Mesodermal cell (in vitro differentiated cells): ENCODE data around the gene MAGI2.

Source experiments
- H3K27ac ChIP-seq: 2 replicates; pipeline ENCODE4 v1.7.0; 2013; ENCODE audit warnings: mild to moderate bottlenecking, low read depth, low read length, moderate library complexity; ENCODE audit not compliant: severe bottlenecking
- H3K36me3 ChIP-seq: 2 replicates; pipeline ENCODE4 v1.7.1; 2013; ENCODE audit warnings: mild to moderate bottlenecking, low read length, moderate library complexity; ENCODE audit not compliant: control insufficient read depth, insufficient read depth
- H3K4me1 ChIP-seq: one replicate; pipeline ENCODE4 v1.7.1; 2013; ENCODE audit warnings: mild to moderate bottlenecking, low read length; ENCODE audit not compliant: insufficient read depth, control insufficient read depth, poor library complexity, severe bottlenecking
- H3K4me3 ChIP-seq: 2 replicates; pipeline ENCODE4 v1.7.0; 2013; ENCODE audit warnings: low read length, control low read depth, mild to moderate bottlenecking; ENCODE audit not compliant: insufficient read depth, poor library complexity, severe bottlenecking; ENCODE audit errors: extremely low read depth
- H3K9me3 ChIP-seq: 2 replicates; pipeline ENCODE4 v1.7.1; 2013; ENCODE audit warnings: mild to moderate bottlenecking, low read length, moderate library complexity; ENCODE audit not compliant: control insufficient read depth
- WGBS, 2 experiments: methylation state at CpG; one replicate each; pipeline ENCODE4 v1.1.5; 2013; ENCODE audit warnings: missing lambda C conversion rate in 2 of 2; ENCODE audit not compliant: insufficient coverage in 2 of 2; 5-methylcytosine and 5-hydroxymethylcytosine counted together

Gene MAGI2

DNA sequence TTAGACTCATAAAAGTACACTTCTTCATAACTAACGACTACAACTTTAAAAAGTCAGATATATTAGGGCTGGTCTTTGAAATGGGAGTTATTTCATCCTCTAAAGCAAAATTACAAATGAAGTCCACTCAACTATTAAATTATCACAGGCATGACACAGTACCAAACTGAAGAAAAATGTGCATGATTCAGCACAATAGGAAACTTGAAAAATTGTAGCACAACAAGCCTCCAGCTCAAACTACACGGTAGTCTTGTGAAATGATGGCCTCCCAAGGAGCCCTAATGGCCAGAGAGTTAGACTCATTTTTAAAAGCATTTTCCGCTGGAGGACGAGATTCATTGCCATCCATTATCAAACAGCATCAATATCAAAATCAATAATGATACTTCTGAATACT lies 76.4 kb downstream of the MAGI2 start:
- 89 to 100% methylated on average over 1 of the region's 4 CpGs for WGBS, 2 experiments
- no peak overlapping the region for H3K27ac ChIP-seq

DNA sequence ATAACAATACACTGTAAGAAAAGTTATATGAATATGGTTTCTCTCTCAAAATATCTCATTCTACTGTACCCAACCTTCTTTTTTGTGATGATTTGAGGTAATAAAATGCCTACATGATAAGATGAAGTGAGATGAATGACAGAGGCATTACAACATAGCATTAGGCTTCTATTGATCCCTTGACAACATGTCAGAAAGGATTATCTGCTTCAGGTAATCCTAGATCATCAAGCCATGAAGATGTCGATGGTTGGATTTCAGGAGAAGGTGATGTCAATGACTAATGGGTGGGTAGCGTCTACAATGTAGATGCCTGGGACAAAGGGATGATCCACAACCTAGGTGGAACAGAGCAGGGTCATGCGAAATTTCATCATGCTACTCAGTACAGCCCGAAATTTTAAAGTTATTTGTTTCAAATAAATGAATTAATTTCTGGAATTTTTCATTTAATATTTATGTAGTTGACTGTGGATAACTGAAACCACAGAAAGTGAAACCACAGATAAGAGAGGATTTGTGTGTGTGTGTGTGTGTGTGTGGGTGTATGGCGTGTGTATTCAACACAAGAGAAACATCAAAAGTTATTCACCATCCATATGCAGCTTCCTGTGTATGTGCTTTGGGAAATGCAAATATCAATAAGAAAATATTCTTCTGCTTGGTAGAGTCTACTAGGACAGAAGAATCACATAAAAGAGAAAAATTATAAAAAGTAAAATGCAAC lies 77.0 kb downstream of the MAGI2 start:
- H3K4me3 ChIP-seq: no peak overlapping the region
- H3K4me1 ChIP-seq: no peaks in the 10 kb centered on the region
- 93 to 94% methylated on average over 2 to 3 of the region's 5 CpGs for WGBS, 2 experiments
- H3K36me3 ChIP-seq: no peaks in the 10 kb centered on the region
- H3K9me3 ChIP-seq: no peaks in the 10 kb centered on the region
- no peak overlapping the region for H3K27ac ChIP-seq

More for the DNA sequence above, 76.4 kb downstream of the MAGI2 start:
- H3K9me3 ChIP-seq: no peaks in the 10 kb centered on the region
- H3K36me3 ChIP-seq: no peaks in the 10 kb centered on the region
- H3K4me3 ChIP-seq: no peak overlapping the region
- H3K4me1 ChIP-seq: no peaks in the 10 kb centered on the region

DNA sequence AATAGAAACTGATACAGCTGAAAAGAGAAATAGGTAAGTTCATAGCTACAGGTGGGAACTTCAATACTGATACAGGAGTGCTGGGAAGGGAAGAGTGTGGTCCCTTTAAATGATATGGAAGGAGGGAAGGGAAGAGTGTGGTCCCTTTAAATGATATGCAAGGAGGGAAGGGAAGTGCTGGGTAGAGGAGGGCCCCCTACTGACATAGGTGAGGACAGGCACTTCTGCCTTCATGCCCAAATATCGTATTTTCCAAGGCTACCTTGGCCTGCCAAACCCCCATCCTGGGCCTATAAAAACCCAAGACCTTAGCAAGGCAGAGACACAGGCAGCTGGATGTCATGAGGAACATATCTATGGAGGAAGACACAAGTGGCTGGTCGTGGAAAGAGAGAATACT lies 92.3 kb downstream of the MAGI2 start:
- H3K36me3 ChIP-seq: no peaks in the 10 kb centered on the region
- H3K9me3 ChIP-seq: no peaks in the 10 kb centered on the region
- no peak overlapping the region for H3K4me3 ChIP-seq
- no peaks in the 10 kb centered on the region for H3K4me1 ChIP-seq
- no CpG with 5 or more reads among the region's 2 CpGs for WGBS, 2 experiments
- no peak overlapping the region for H3K27ac ChIP-seq

DNA sequence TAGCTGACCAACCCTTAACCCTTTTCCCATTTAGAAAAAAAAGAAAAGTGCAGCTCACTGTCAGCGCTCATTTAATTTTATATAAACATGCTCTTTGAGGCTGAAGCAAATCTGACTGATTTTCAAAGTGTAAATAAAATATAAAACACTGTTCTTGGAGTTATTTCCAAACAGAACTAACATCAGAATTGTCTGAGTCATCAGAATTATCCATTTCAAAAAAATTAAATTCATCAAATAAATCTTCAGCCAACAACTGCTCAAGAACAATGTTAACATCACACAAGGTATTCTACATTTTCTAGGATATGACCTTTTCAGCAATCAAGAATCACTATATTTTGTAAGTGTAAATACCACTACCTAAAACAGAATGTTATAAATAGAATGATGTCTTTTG lies 93.6 kb downstream of the MAGI2 start:
- Histone ChIP-seq H3K36me3 (no peaks in the 10 kb centered on the region), H3K4me3 (no peak overlapping the region), H3K4me1 (no peaks in the 10 kb centered on the region), H3K27ac (no peak overlapping the region), H3K9me3 (no peaks in the 10 kb centered on the region)
- WGBS, 2 experiments: no CpG with 5 or more reads among the region's 1 CpG

DNA sequence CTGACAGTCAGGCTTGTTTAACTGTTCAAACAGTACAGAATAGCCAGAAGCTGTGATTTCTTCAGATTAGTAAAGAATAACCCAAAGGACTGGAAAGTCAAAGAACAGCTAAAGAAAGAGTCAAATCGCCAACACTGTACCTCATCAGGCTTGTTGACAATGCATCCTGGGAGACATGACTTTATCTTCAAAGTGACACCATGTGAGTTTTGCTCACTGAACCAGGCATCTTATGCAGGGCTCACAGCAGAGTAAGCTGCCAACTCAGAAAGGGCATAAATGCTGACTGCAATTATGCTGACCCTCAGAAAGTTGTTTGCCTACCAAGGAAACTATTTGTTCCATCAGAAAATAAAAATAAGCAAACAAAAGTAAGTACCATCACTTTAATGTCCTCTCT lies 96.4 kb downstream of the MAGI2 start:
- no peaks in the 10 kb centered on the region for H3K4me1 ChIP-seq
- H3K36me3 ChIP-seq: no peaks in the 10 kb centered on the region
- H3K4me3 ChIP-seq: no peak overlapping the region
- 100% methylated on average over 1 of the region's 1 CpG for WGBS, 2 experiments
- no peaks in the 10 kb centered on the region for H3K9me3 ChIP-seq
- no peak overlapping the region for H3K27ac ChIP-seq

DNA sequence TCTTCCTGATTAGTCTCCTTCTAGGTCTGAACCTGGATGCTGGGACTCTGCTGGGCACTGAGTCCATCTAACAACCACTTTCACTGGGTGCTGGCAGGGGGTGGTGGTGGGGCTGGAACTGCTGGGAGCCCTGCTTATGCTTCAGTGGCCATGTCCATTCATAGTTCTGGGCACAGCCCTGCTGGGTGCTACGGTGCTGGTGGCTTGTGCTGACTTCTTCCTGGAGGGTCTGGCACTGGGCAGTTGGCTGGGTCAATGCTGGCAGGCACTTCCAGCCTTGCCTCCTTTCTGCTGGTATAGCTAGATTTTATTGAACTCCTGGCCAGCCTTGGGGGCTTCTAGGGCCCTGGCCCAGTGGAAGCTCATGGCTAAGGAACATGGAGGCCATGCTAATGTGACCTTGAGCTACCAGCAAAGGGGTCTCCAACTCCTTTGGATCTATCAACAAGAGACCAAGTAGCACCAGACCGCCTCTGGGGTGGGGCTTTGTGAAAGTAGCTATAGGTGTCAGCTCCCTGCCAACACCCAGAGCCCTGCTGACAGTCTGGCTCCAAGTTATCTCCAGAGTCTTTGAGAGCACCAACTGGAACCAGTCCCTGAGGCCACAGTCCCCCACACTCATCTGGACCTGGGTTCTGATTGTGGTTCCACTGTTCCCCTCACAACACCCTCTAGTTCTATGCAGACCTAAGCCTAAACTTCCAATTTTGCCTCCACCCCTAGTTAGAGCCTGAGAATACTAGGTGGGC lies 99.6 kb downstream of the MAGI2 start:
- H3K4me3 ChIP-seq: no peak overlapping the region
- WGBS, 2 experiments: 88 to 93% methylated on average over 1 of the region's 2 CpGs
- no peaks in the 10 kb centered on the region for H3K4me1 ChIP-seq
- no peaks in the 10 kb centered on the region for H3K36me3 ChIP-seq
- no peaks in the 10 kb centered on the region for H3K9me3 ChIP-seq
- H3K27ac ChIP-seq: no peak overlapping the region

DNA sequence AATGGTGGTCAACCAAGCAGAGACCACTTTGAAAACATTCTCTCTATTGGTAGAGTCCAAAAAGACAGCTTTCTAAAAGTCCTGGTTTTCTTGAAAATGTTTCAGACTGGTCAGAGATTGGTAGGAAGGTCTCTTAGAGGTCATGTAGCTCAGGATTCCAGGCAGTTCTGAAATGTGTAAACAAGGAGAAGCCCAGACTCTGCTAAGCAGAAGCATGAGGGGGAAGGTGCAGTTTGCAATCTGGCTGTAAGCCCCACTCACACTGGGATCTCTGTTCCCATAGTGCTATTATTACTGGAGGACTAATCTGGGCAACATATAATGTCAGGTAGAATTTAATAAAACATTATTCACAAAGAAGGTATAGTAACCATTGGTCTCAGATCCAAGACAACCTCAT lies 101.1 kb downstream of the MAGI2 start:
- Histone ChIP-seq H3K9me3 (no peaks in the 10 kb centered on the region), H3K36me3 (no peaks in the 10 kb centered on the region), H3K27ac (no peak overlapping the region), H3K4me3 (no peak overlapping the region), H3K4me1 (no peaks in the 10 kb centered on the region)

DNA sequence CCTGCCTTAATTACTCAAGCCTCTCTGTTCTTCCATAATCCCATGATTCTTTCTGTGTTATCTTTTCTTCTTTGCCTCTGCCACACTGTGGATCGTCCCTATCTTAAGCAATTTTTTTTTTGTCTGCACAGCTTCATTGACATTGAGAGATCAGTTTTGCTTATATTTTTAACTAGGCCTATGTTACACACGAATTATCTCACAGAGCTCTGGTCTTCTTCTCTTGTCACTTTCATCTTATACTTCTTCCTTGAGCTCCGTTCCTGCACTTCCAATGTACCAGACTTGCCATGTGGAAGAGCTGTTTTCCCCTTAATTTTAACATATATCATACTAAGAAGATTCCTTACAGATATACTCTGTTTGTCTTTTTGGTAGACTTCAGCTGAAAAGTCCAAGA lies 106.1 kb downstream of the MAGI2 start:
- H3K9me3 ChIP-seq: no peaks in the 10 kb centered on the region
- no peaks in the 10 kb centered on the region for H3K4me1 ChIP-seq
- H3K36me3 ChIP-seq: no peaks in the 10 kb centered on the region
- 85 to 100% methylated on average over 1 to 3 of the region's 3 CpGs for WGBS, 2 experiments
- no peak overlapping the region for H3K4me3 ChIP-seq
- no peak overlapping the region for H3K27ac ChIP-seq

DNA sequence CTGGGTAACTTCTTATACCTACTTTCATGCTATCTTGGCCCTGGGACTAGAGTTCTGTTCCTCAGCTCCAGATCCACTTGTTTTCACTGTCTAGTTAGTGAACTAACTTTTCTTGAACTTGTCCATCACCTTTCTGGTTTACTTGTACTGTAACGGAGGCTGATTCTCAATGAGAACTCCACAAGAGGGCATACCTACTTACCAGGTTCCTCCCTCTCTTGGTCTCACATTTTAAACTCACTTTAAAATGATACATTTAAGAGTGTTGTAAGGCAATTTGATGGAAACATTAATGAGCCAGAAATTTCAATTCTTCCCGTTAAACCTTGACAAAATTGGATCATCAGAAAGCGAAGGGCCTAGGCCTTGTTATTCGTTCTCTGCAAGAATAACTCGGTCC lies 111.6 kb downstream of the MAGI2 start:
- H3K4me3 ChIP-seq: no peak overlapping the region
- no peak overlapping the region for H3K27ac ChIP-seq
- no peaks in the 10 kb centered on the region for H3K36me3 ChIP-seq
- WGBS, 2 experiments: 86 to 94% methylated on average over 1 to 3 of the region's 5 CpGs
- H3K4me1 ChIP-seq: no peaks in the 10 kb centered on the region
- H3K9me3 ChIP-seq: no peaks in the 10 kb centered on the region

DNA sequence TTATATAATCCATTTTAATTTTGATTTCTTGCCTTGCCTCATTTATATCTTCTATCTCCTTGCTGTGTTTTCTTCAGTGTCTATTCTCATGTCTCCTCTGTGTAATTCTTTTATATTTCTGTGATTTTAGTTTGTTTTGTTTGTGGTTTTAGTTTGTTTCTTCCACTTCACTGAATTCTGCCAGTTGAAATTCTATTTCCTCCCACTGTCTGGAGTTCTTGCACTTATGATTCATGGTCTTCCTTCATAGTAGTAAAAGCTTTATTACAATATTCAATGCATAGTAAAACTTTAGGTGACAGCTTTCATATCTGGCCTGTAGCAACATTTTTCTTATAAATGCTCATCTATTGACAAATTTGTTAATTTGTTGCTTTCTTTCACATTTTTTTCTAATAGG lies 113.3 kb downstream of the MAGI2 start:
- H3K4me1 ChIP-seq: no peaks in the 10 kb centered on the region
- H3K36me3 ChIP-seq: no peaks in the 10 kb centered on the region
- H3K4me3 ChIP-seq: no peak overlapping the region
- no peaks in the 10 kb centered on the region for H3K9me3 ChIP-seq
- no peak overlapping the region for H3K27ac ChIP-seq

DNA sequence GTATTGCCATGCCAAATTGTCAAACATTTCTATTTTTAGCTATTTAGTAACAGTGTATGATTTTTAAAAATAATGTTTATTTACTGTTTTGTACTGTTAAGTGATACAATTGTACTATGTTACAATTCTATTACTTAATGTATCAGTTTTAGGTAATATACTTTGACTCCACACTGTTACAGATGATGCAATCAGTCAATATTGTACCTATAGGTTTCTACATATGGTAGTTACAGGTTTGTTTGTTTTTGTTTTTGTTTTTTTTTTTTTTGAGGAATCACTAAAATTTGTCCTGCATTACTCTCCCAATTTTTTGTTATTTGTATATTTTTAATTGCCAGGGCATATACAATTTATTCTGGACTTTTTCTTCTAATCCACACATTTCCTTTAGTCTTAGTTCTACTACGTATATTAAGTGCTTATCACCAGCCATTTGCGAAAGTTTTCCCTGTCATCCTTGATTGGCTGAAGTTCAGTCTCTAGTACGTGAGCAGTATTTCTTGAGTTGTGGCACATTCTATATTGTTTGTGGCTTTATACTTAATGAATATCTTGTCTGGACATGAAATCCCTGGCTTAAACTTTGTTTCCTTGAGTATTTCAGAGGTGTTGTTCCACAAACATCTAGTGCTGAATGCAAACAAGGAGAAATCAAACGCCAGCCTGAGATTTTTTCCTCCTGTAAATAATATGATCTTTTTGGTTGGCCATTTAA lies 114.1 kb downstream of the MAGI2 start:
- no peaks in the 10 kb centered on the region for H3K4me1 ChIP-seq
- 94 to 100% methylated on average over 2 of the region's 4 CpGs for WGBS, 2 experiments
- no peaks in the 10 kb centered on the region for H3K36me3 ChIP-seq
- no peaks in the 10 kb centered on the region for H3K9me3 ChIP-seq
- no peak overlapping the region for H3K4me3 ChIP-seq
- H3K27ac ChIP-seq: no peak overlapping the region
